Measurements from ENCODE around the gene CIITA.
"Not testable (repeated sequence)": the region's sequence is repeated elsewhere in the genome, so short reads cannot be mapped to it uniquely, and the experiment has no call there.

The CIITA gene, protein sequence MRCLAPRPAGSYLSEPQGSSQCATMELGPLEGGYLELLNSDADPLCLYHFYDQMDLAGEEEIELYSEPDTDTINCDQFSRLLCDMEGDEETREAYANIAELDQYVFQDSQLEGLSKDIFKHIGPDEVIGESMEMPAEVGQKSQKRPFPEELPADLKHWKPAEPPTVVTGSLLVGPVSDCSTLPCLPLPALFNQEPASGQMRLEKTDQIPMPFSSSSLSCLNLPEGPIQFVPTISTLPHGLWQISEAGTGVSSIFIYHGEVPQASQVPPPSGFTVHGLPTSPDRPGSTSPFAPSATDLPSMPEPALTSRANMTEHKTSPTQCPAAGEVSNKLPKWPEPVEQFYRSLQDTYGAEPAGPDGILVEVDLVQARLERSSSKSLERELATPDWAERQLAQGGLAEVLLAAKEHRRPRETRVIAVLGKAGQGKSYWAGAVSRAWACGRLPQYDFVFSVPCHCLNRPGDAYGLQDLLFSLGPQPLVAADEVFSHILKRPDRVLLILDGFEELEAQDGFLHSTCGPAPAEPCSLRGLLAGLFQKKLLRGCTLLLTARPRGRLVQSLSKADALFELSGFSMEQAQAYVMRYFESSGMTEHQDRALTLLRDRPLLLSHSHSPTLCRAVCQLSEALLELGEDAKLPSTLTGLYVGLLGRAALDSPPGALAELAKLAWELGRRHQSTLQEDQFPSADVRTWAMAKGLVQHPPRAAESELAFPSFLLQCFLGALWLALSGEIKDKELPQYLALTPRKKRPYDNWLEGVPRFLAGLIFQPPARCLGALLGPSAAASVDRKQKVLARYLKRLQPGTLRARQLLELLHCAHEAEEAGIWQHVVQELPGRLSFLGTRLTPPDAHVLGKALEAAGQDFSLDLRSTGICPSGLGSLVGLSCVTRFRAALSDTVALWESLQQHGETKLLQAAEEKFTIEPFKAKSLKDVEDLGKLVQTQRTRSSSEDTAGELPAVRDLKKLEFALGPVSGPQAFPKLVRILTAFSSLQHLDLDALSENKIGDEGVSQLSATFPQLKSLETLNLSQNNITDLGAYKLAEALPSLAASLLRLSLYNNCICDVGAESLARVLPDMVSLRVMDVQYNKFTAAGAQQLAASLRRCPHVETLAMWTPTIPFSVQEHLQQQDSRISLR

DNA sequence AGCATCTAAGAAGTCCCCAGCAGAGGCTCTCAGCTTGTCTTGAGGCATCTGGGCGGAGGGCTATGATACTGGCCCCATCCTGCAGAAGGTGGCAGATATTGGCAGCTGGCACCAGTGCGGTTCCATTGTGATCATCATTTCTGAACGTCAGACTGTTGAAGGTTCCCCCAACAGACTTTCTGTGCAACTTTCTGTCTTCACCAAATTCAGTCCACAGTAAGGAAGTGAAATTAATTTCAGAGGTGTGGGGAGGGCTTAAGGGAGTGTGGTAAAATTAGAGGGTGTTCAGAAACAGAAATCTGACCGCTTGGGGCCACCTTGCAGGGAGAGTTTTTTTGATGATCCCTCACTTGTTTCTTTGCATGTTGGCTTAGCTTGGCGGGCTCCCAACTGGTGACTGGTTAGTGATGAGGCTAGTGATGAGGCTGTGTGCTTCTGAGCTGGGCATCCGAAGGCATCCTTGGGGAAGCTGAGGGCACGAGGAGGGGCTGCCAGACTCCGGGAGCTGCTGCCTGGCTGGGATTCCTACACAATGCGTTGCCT lies at the start of gene CIITA:
Gene CIITA, plus strand, starts transcription at position 404 of the 543 bp plus-strand sequence. Its CDS starts 129 bp downstream, at position 533.
- DNase-seq (ENCODE audit: low read depth in 1 of 2, low spot score in 1 of 2), result no peak

- no peak for DNase-seq (ENCODE audit: low read depth in 1 of 2, low spot score in 1 of 2)
Measured at GRCh38 chr16:10827691-10828341, 49.2 kb upstream of the CIITA start.

- no peak for DNase-seq (ENCODE audit: low read depth in 1 of 2, low spot score in 1 of 2)
Measured at GRCh38 chr16:10828851-10829366, 48.1 kb upstream of the CIITA start.

DNA sequence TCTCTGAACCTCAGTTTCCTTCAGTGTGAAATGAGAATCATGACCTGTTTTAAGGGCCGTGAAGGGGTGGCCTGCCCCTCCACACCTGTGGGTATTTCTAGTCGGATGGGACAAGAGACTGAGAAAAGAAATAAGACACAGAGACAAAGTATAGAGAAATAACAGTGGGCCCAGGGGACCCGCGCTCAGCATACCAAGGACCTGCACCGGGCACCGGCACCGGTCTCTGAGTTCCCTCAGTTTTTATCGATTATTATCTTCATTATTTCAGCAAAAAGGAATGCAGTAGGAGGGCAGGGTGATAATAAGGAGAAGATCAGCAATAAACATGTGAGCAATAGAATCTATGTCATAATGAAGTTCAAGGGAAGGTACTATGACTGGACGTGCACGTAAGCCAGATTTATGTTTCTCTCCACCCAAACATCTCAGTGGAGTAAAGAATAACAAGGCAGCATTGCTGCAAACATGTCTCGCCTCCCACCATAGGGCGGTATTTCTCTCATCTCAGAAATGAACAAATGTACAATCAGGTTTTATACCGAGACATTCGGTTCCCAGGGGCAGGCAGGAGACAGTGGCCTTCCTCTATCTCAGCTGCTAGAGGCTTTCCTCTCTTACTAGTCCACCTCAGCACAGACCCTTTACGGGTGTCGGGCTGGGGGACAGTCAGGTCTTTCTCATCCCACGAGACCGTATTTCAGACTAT lies 47.5 kb upstream of the CIITA start:
- not testable (repeated sequence) for DNase-seq (ENCODE audit: low read depth in 1 of 2, low spot score in 1 of 2)

DNA sequence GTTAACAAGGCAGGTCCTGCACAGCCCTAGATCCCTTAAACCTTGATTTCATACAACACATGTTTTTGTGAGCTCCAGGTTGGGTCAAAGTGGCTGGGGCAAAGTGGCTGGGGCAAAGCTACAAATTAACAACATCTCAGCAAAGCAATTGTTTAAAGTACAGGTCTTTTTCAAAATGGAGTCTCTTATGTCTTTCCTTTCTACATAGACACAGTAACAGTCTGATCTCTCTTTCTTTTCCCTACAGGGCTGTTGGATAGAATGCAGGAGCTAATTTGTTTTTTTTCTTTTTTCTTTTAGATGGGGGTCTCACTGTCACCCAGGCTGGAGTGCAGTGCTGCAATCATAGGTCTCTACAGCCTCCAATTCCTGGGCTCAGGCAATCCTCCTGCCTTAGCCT lies 46.8 kb upstream of the CIITA start:
- not testable (repeated sequence) for DNase-seq (ENCODE audit: low read depth in 1 of 2, low spot score in 1 of 2)

- DNase-seq (ENCODE audit: low read depth in 1 of 2, low spot score in 1 of 2), result no peak
Measured at GRCh38 chr16:10831894-10832886, 44.8 kb upstream of the CIITA start.

- DNase-seq (ENCODE audit: low read depth in 1 of 2, low spot score in 1 of 2), result no peak
Measured at GRCh38 chr16:10833271-10833670, 43.7 kb upstream of the CIITA start.

- DNase-seq (ENCODE audit: low read depth in 1 of 2, low spot score in 1 of 2), result no peak
Measured at GRCh38 chr16:10834130-10834529, 42.9 kb upstream of the CIITA start.

DNA sequence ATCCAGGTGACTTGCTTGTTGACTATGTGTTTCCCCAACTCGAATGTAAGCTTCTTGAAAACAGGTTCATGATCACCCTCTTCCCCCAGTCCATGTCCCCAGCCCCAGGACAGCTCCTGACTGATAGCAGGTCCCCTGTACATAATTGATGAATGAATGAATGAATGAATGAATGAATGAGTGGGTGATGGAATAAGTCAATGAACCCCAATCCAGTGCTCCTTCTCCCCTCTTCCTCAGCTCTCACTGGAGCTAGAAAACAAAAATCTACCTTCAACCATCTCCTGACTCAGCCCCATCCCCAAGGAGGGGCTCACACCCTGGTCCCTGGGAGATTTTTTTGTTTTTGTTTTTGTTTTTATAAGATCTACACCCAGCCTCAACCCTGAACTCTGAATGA lies 42.2 kb upstream of the CIITA start:
- no peak for DNase-seq (ENCODE audit: low read depth in 1 of 2, low spot score in 1 of 2)

GRCh38 chr16:10835281-10835931 lies 41.6 kb upstream of the CIITA start:
- no peak for DNase-seq (ENCODE audit: low read depth in 1 of 2, low spot score in 1 of 2)

GRCh38 chr16:10836174-10836853 lies 40.7 kb upstream of the CIITA start:
- DNase-seq (ENCODE audit: low read depth in 1 of 2, low spot score in 1 of 2), result no peak

DNA sequence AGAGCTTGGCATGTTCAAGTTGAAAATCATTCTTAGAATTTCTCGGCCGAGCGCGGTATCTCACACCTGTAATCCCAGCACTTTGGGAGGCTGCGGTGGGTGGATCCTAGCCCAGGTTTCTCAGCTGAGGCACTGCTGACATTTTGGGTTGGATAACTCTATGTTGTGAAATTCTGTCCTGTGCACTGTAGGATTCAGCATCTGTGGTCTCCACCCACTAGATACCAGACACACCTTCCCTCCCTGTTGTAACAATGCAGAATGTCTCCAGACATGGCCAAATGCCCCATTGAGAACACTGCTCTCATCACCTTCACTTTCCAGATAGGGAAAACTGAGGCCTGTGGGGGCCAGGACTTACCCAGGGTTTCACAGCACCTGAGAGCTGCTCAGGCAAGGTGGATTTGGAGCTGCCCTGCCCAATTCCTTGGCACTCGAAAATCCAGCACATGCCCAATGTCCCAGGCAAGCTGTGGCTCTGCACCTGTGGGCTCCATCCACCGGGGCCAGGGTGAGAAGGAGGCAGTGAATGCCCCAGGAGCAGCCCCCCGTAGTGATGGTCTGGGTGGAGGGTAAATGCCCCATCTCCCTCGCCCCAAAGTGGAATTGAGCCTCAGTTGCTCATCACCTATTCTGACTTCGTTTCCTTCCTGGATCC lies 38.3 kb upstream of the CIITA start:
- DNase-seq (ENCODE audit: low read depth in 1 of 2, low spot score in 1 of 2), result no peak

GRCh38 chr16:10839279-10839666 lies 37.7 kb upstream of the CIITA start:
- DNase-seq (ENCODE audit: low read depth in 1 of 2, low spot score in 1 of 2), result no peak

- no peak for DNase-seq (ENCODE audit: low read depth in 1 of 2, low spot score in 1 of 2)
Measured at GRCh38 chr16:10840703-10841102, 36.3 kb upstream of the CIITA start.

GRCh38 chr16:10846213-10846998 lies 30.6 kb upstream of the CIITA start:
- DNase-seq (ENCODE audit: low read depth in 1 of 2, low spot score in 1 of 2), result no peak

DNA sequence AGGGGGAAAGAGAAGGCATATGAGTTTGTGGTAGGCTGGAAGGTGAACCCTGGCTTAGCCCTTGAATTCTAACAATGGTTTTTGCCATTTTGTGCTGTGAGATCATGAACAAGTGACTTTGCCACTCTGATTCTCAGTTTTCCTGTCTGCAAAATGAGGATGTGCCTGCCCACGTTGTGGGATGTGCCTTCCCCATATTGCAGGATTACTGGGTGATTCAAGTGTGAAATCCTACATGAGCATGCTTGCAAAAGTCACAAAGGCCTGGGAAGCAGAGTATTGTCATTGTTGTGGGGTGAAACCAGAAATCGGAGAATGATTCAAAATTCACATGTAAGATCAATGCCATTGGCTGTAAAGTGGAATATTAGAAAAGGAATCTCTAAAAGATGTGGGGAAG lies 29.8 kb upstream of the CIITA start:
- no peak for DNase-seq (ENCODE audit: low read depth in 1 of 2, low spot score in 1 of 2)

Data from stimulated activated CD4-positive, alpha-beta T cell treated with anti-CD3 and anti-CD28 coated beads, Interleukin-15, amount 100 ng/mL, for 1 hour (primary cell).